ENCODE measurements around the gene CPVL.

CPVL gene

DNA sequence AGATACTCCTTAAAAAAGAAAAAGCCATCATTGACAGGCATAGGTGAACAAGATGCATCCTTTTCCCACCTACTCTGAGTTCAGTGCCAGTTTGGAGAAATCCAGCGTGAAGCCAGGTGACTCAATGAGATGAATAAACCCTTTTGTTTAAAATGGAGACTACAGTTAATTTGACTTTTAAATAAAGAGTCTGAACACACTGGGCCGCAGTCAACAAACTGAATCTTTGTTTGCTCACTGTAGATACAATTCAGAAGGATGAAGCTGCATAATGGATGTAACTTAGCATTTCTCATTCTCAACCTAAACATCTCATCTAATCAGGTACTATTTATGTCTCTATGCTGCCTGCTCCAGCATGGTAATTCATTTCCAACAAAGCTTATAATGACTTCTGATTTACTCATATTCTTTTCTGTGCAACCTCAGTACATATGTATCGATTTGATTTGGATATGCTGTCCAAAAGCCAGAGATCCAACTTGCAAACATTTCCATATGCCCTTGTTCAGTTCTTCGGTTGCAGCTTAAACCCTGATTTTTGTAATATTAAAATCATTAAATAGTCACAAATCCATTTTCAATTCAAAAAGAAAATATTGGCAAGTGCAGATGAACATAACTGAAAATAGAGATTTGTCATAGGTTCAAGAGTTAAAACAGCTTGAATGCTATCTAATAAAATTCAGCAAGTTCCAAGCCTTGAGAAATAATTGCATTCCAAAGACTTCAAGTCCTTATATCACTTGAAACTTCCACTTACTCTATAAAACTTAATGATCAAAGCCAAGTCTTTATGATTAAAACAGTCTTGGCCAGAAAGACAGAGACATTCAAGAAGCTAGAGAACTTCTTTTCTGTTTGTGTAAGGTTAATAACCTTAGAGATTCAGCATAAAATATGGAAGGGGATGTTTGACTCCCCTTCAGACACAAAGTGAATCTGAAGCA lies 67.8 kb downstream of the CPVL start:
- Histone ChIP-seq H3K4me3 (ENCODE audit: low read length) (no peak overlapping the region), H3K4me1 (ENCODE audit: control insufficient read depth, insufficient read depth, low read length) (no peaks in the 10 kb centered on the region), H3K9me3 (ENCODE audit: control insufficient read depth, insufficient read depth, low read length) (no peaks in the 10 kb centered on the region), H3K27me3 (ENCODE audit: control insufficient read depth, insufficient read depth, low read length) (no peaks in the 10 kb centered on the region), H3K27ac (ENCODE audit: low read length) (no peak overlapping the region), H3K36me3 (ENCODE audit: control insufficient read depth, insufficient read depth, low read length) (no peaks in the 10 kb centered on the region)
- no peak for DNase-seq (ENCODE audit: low read depth, low spot score)
- no CpG with 5 or more reads among the region's 4 CpGs for WGBS (ENCODE audit: insufficient coverage, insufficient read length)

DNA sequence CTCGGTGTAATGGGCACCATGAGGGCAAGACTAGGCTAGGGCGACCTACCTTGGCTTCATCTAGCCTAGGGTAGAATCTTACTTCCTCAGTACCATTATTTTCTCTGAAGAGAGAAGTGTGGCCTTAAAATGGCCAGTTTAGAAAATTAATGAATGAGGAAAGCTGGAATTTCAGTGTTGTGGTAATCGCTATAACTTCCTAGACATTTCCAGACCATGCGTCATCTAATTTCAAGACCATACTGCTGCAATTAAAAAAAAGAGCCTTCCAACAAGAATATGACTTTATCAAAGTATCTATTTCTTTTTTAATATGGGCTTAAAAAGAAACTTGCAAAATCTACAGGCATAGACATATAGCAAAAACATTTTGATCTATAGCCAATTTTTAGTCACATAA lies 68.5 kb downstream of the CPVL start:
- no peak for DNase-seq (ENCODE audit: low read depth, low spot score)
- Histone ChIP-seq H3K36me3 (ENCODE audit: control insufficient read depth, insufficient read depth, low read length) (no peaks in the 10 kb centered on the region), H3K27me3 (ENCODE audit: control insufficient read depth, insufficient read depth, low read length) (no peaks in the 10 kb centered on the region), H3K9me3 (ENCODE audit: control insufficient read depth, insufficient read depth, low read length) (no peaks in the 10 kb centered on the region), H3K4me1 (ENCODE audit: control insufficient read depth, insufficient read depth, low read length) (no peaks in the 10 kb centered on the region), H3K27ac (ENCODE audit: low read length) (no peak overlapping the region), H3K4me3 (ENCODE audit: low read length) (no peak overlapping the region)
- WGBS (ENCODE audit: insufficient coverage, insufficient read length): no CpG with 5 or more reads among the region's 4 CpGs

DNA sequence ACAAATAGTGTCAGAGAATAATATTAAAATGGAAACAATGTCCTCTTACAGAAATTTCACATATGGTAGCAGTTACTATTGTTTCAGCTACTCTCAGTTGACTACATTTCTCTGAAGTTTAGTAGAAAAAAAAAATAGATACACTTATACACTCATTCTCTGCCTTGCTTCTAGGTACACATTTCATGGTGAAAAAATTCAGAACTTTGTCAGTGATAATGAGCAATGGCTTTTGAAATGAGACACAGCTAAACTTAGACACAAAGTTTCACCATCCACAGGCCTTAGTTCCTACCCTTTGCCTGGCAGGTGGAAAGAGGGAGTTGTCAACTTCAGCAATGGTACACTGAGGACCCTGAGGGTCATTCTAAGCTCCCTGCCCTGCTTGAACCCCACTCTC lies 69.2 kb downstream of the CPVL start:
- Histone ChIP-seq H3K36me3 (ENCODE audit: control insufficient read depth, insufficient read depth, low read length) (no peaks in the 10 kb centered on the region), H3K4me3 (ENCODE audit: low read length) (no peak overlapping the region), H3K9me3 (ENCODE audit: control insufficient read depth, insufficient read depth, low read length) (no peaks in the 10 kb centered on the region), H3K27ac (ENCODE audit: low read length) (no peak overlapping the region), H3K27me3 (ENCODE audit: control insufficient read depth, insufficient read depth, low read length) (no peaks in the 10 kb centered on the region), H3K4me1 (ENCODE audit: control insufficient read depth, insufficient read depth, low read length) (no peaks in the 10 kb centered on the region)
- DNase-seq (ENCODE audit: low read depth, low spot score): no peak

DNA sequence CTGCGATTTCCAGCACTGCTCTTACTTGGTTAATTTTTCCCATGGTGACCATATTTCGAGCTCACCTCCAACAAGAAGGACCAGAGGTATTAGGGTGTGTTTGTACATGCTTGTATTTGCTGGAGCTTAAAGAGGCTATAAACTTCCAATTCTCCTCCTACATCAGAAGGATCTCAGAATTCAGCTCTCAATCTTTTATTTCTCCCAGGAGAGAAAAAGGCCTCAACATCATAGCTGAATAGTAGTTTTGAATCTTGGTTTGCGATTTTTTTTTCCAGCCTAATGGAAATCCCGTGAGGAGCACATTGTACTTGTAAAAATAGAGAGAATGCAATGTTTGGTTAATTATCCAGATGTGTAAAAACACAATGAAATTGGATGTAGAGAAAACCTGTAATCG lies 69.7 kb downstream of the CPVL start:
- Histone ChIP-seq H3K27ac (ENCODE audit: low read length) (no peak overlapping the region), H3K4me1 (ENCODE audit: control insufficient read depth, insufficient read depth, low read length) (no peaks in the 10 kb centered on the region), H3K36me3 (ENCODE audit: control insufficient read depth, insufficient read depth, low read length) (no peaks in the 10 kb centered on the region), H3K4me3 (ENCODE audit: low read length) (no peak overlapping the region), H3K27me3 (ENCODE audit: control insufficient read depth, insufficient read depth, low read length) (no peaks in the 10 kb centered on the region), H3K9me3 (ENCODE audit: control insufficient read depth, insufficient read depth, low read length) (no peaks in the 10 kb centered on the region)
- no CpG with 5 or more reads among the region's 5 CpGs for WGBS (ENCODE audit: insufficient coverage, insufficient read length)
- DNase-seq (ENCODE audit: low read depth, low spot score): no peak

DNA sequence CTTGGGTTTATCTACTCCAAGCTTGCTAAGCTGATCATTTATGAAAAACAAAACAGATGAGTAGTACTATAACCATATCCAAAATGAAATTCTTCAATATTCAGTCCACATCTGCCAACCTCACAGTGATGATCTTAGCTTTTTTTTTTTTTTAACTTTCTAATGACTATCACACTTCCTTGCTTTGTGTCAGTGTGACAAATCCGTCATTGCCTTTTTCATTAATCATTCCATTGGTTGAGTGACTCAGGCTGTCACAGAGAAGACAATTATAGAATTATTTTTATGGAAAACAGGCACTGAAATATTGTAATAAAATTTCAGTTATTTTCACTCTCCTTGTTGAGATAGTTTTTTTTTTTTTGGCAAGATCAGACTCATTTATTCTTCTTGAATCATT lies 70.7 kb downstream of the CPVL start:
- DNase-seq (ENCODE audit: low read depth, low spot score): no peak
- H3K9me3 ChIP-seq (ENCODE audit: control insufficient read depth, insufficient read depth, low read length): no peaks in the 10 kb centered on the region

DNA sequence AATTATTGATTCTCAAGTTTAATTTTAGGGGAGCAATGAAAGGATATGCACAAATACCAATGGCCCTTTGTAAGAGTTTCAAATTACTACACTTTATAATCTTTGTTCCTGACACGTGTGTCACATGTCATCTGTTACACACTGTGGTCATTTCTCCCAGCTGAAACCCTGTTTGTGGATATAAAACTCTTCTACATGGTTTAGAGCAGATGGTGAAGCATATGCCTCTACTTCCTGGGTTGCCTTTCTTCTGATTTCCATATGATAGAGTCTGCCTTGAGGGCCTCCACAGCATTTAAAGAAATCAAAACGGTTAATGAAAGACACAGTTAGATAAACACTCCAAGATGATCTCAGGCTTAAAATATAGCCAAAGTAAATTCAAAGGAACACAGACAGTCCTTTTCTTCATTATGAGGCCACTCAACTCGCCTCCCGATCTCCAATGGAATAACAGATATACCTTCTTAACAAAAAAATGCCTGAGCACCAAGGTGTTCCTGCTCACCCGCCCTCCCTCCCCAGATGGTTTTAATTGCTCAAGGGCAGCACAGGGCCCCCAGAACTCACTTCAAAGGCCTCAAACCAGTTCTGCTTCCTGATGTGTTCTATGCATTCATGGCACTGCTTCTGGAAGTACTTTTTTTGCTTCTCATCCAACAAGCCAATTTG lies 75.0 kb downstream of the CPVL start:
- H3K27ac ChIP-seq (ENCODE audit: low read length): no peak overlapping the region
- H3K4me3 ChIP-seq (ENCODE audit: low read length): no peak overlapping the region
- WGBS (ENCODE audit: insufficient coverage, insufficient read length): no CpG with 5 or more reads among the region's 5 CpGs
- H3K36me3 ChIP-seq (ENCODE audit: control insufficient read depth, insufficient read depth, low read length): no peaks in the 10 kb centered on the region
- H3K27me3 ChIP-seq (ENCODE audit: control insufficient read depth, insufficient read depth, low read length): no peaks in the 10 kb centered on the region
- H3K9me3 ChIP-seq (ENCODE audit: control insufficient read depth, insufficient read depth, low read length): no peaks in the 10 kb centered on the region
- H3K4me1 ChIP-seq (ENCODE audit: control insufficient read depth, insufficient read depth, low read length): no peaks in the 10 kb centered on the region
- DNase-seq (ENCODE audit: low read depth, low spot score): no peak

More for the DNA sequence above, 70.7 kb downstream of the CPVL start:
- Histone ChIP-seq H3K27ac (ENCODE audit: low read length) (no peak overlapping the region), H3K4me3 (ENCODE audit: low read length) (no peak overlapping the region), H3K27me3 (ENCODE audit: control insufficient read depth, insufficient read depth, low read length) (no peaks in the 10 kb centered on the region), H3K4me1 (ENCODE audit: control insufficient read depth, insufficient read depth, low read length) (no peaks in the 10 kb centered on the region), H3K36me3 (ENCODE audit: control insufficient read depth, insufficient read depth, low read length) (no peaks in the 10 kb centered on the region)
- WGBS (ENCODE audit: insufficient coverage, insufficient read length): no CpG with 5 or more reads among the region's 1 CpG

DNA sequence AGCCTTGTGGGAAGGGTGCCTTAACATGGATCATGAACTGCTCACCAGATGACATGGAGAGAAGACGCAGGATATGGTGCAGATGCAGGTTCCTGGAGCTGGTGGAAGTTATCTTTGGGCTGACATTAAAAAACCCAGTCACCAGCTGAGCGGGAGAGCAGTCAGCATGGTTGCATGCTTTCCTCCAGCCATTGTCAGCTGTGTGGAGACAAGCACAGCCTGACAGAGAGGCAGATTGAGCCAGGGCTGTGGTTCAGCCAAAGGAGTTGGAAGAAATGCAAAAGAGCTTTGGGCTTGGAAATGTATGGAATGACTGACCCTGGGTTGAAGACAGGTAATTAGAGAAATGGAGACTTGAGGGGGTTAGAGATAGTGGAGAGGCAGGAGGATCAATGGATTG lies 79.7 kb downstream of the CPVL start:
- Histone ChIP-seq H3K27ac (ENCODE audit: low read length) (no peak overlapping the region), H3K27me3 (ENCODE audit: control insufficient read depth, insufficient read depth, low read length) (no peaks in the 10 kb centered on the region), H3K4me3 (ENCODE audit: low read length) (no peak overlapping the region), H3K9me3 (ENCODE audit: control insufficient read depth, insufficient read depth, low read length) (no peaks in the 10 kb centered on the region), H3K36me3 (ENCODE audit: control insufficient read depth, insufficient read depth, low read length) (no peaks in the 10 kb centered on the region), H3K4me1 (ENCODE audit: control insufficient read depth, insufficient read depth, low read length) (no peaks in the 10 kb centered on the region)
- no peak for DNase-seq (ENCODE audit: low read depth, low spot score)
- WGBS (ENCODE audit: insufficient coverage, insufficient read length): no CpG with 5 or more reads among the region's 2 CpGs

DNA sequence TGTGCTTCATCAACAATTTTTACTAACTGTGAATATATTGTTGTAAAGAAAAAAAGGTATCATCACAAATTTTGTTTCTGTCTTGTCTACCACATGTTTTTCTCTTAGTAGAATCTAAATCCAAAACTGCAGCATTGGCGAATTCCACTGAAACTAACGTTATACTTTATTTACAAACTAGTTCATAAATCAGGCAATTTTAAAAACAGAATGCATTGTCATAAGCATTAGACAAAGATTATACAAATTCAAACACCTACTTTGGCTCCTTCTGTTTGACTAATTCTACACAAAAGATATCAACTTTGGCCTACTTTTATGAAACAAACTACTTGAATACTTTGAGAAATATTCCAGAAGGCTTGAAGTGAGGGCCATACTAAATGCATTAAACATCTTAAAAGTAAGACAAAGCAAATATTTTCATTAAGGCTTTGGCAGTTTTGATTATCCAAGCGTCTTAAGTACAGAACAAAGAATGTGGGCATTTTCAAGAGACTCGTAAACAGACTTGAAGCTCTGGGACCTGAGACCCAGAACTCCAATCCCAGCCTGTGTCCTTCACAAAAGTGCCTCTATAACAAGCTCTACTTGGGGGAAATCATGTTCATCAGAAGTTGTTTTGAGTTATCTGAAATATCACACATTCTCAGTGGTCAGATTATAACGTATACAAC lies 81.0 kb downstream of the CPVL start:
- no CpG with 5 or more reads among the region's 5 CpGs for WGBS (ENCODE audit: insufficient coverage, insufficient read length)
- DNase-seq (ENCODE audit: low read depth, low spot score): no peak
- Histone ChIP-seq H3K27me3 (ENCODE audit: control insufficient read depth, insufficient read depth, low read length) (no peaks in the 10 kb centered on the region), H3K27ac (ENCODE audit: low read length) (no peak overlapping the region), H3K4me1 (ENCODE audit: control insufficient read depth, insufficient read depth, low read length) (no peaks in the 10 kb centered on the region), H3K9me3 (ENCODE audit: control insufficient read depth, insufficient read depth, low read length) (no peaks in the 10 kb centered on the region), H3K36me3 (ENCODE audit: control insufficient read depth, insufficient read depth, low read length) (no peaks in the 10 kb centered on the region), H3K4me3 (ENCODE audit: low read length) (no peak overlapping the region)

DNA sequence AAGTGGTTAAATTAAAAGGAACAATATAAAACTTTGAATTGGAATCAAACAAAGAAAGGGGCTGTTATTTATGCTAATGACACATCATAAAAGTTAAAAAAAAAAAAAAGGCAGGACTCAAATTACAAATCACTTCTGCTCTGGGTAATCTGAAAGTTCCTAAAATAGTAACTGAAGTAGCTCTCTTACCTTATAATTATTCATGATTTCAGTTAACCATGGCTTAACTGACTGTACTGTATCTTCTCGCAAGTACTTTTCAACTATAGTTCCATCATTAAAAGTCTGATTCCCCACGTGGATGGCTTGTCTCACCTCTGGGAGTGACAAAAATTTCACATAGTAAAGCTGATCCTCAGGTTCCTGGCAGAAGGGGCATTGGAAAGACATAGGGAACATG lies 82.5 kb downstream of the CPVL start:
- Histone ChIP-seq H3K27me3 (ENCODE audit: control insufficient read depth, insufficient read depth, low read length) (no peaks in the 10 kb centered on the region), H3K9me3 (ENCODE audit: control insufficient read depth, insufficient read depth, low read length) (no peaks in the 10 kb centered on the region), H3K4me3 (ENCODE audit: low read length) (no peak overlapping the region), H3K36me3 (ENCODE audit: control insufficient read depth, insufficient read depth, low read length) (no peaks in the 10 kb centered on the region), H3K27ac (ENCODE audit: low read length) (no peak overlapping the region), H3K4me1 (ENCODE audit: control insufficient read depth, insufficient read depth, low read length) (no peaks in the 10 kb centered on the region)
- DNase-seq (ENCODE audit: low read depth, low spot score): no peak
- WGBS (ENCODE audit: insufficient coverage, insufficient read length): no CpG with 5 or more reads among the region's 2 CpGs

DNA sequence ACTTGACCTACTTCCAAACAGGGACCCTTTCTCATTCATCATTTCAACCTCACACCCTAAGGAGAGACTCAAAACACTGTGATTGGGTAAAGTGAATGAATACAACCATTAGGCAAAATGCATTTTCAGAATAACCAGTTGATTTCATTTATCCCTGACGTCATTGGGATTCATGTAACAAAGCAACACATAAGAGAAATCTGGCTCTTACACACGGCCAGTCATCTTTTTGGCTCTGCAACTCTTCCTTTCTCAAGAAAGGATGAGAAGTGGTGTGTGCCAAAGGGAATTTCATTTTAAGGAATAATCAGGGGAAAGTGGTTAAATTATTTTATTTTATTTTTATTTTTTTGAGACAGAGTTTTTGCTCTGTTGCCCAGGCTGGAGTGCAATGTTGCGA lies 83.1 kb downstream of the CPVL start:
- DNase-seq (ENCODE audit: low read depth, low spot score): no peak
- no CpG with 5 or more reads among the region's 3 CpGs for whole genome bisulfite sequencing (ENCODE audit: insufficient coverage, insufficient read length)
- H3K4me1 ChIP-seq (ENCODE audit: control insufficient read depth, insufficient read depth, low read length): no peaks in the 10 kb centered on the region
- H3K9me3 ChIP-seq (ENCODE audit: control insufficient read depth, insufficient read depth, low read length): no peaks in the 10 kb centered on the region
- H3K27me3 ChIP-seq (ENCODE audit: control insufficient read depth, insufficient read depth, low read length): no peaks in the 10 kb centered on the region
- H3K36me3 ChIP-seq (ENCODE audit: control insufficient read depth, insufficient read depth, low read length): no peaks in the 10 kb centered on the region
- no peak overlapping the region for H3K4me3 ChIP-seq (ENCODE audit: low read length)
- no peak overlapping the region for H3K27ac ChIP-seq (ENCODE audit: low read length)
